HEK293 (cell line): ENCODE data around the gene RBPJ.

ENCODE experiments used
- CTCF ChIA-PET: fragments of 350-600 bp; formaldehyde crosslinking; extraction: SDS; loops from one replicate; lab custom pipeline; 2021; ENCODE audit warnings: antibody characterized with exemption; lab: Yijun Ruan, JAX
- POLR2A ChIA-PET: fragments of 300-600 bp; formaldehyde crosslinking; extraction: SDS; loops from one replicate; lab custom pipeline; 2020; ENCODE audit warnings: antibody characterized with exemption, inconsistent platforms; lab: Yijun Ruan, JAX
- H3K27ac ChIP-seq: fragments of 200-500 bp; sonication (Bioruptor generic); 2 replicates; pipeline ENCODE4 v1.5.1; 2014; ENCODE audit warnings: low read depth, low read length, control low read depth, inconsistent platforms; ENCODE audit errors: extremely low read depth
- H3K36me3 ChIP-seq, 2 experiments: fragments of 200-500 bp in 1 of 2; sonication (Bioruptor generic) in 1 of 2; 1 replicate in 1 of 2; 2 replicates in 1 of 2; pipeline ENCODE4 v1.5.1; 2014 to 2017; ENCODE audit warnings: inconsistent platforms in 2 of 2, low read length in 2 of 2; ENCODE audit not compliant: control insufficient read depth in 2 of 2, insufficient read depth in 1 of 2
- H3K4me1 ChIP-seq: fragments of 200-500 bp; sonication (Bioruptor generic); 2 replicates; pipeline ENCODE4 v1.5.1; 2014; ENCODE audit warnings: mild to moderate bottlenecking, low read length, inconsistent platforms; ENCODE audit not compliant: control insufficient read depth, insufficient read depth
- H3K4me3 ChIP-seq: 2 replicates; pipeline ENCODE4 v1.5.1; 2011; ENCODE audit warnings: low read depth, mild to moderate bottlenecking, control low read depth, low read length, moderate library complexity
- H3K9me3 ChIP-seq: fragments of 200-500 bp; sonication (Bioruptor generic); 2 replicates; pipeline ENCODE4 v1.5.1; 2014; ENCODE audit warnings: low read depth, low read length, inconsistent platforms; ENCODE audit not compliant: control insufficient read depth, insufficient read depth
- EGR2 ChIP-seq: fragments of 450-650 bp; formaldehyde crosslinking; IDR thresholded peaks from 2 replicates; pipeline ENCODE4 v1.5.1; 2016; ENCODE audit warnings: low read depth, missing biosample characterization, missing genetic modification characterization
- HOXA7 ChIP-seq: sonication (generic); formaldehyde crosslinking; IDR thresholded peaks from 2 replicates; pipeline ENCODE4 v1.8.1; 2022; ENCODE audit warnings: missing genetic modification reagents, borderline replicate concordance
- KLF9 ChIP-seq: fragments of 450-650 bp; formaldehyde crosslinking; IDR thresholded peaks from 2 replicates; pipeline ENCODE4 v1.5.1; 2016; ENCODE audit warnings: missing biosample characterization, missing genetic modification characterization, low read depth
- MEIS1 ChIP-seq: sonication (generic); formaldehyde crosslinking; IDR thresholded peaks from 2 replicates; pipeline ENCODE4 v1.8.1; 2022; ENCODE audit warnings: missing genetic modification reagents, mild to moderate bottlenecking, borderline replicate concordance
- TCF7L2 ChIP-seq: IDR thresholded peaks from 2 replicates; pipeline ENCODE4 v1.6.1; 2011; ENCODE audit warnings: low read depth, mild to moderate bottlenecking, inconsistent platforms, low read length, moderate library complexity, borderline replicate concordance
- ZBTB48 ChIP-seq: fragments of 450-650 bp; formaldehyde crosslinking; IDR thresholded peaks from 2 replicates; pipeline ENCODE4 v1.5.1; 2016; ENCODE audit warnings: missing biosample characterization, missing genetic modification characterization
- ZEB2 ChIP-seq: fragments of 450-650 bp; formaldehyde crosslinking; IDR thresholded peaks from 2 replicates; pipeline ENCODE4 v1.5.1; 2016; ENCODE audit warnings: missing biosample characterization, missing genetic modification characterization
- ZFP3 ChIP-seq: fragments of 450-650 bp; formaldehyde crosslinking; IDR thresholded peaks from 2 replicates; pipeline ENCODE4 v1.5.1; 2016; ENCODE audit warnings: low read depth, missing biosample characterization, missing genetic modification characterization
- ZFP41 ChIP-seq: fragments of 450-650 bp; formaldehyde crosslinking; IDR thresholded peaks from 2 replicates; pipeline ENCODE4 v1.5.1; 2016; ENCODE audit warnings: missing biosample characterization, missing genetic modification characterization, borderline replicate concordance
- ZNF140 ChIP-seq: fragments of 450-650 bp; formaldehyde crosslinking; IDR thresholded peaks from 2 replicates; pipeline ENCODE4 v1.5.1; 2016; ENCODE audit warnings: missing biosample characterization, missing genetic modification characterization
- ZNF155 ChIP-seq: fragments of 450-650 bp; formaldehyde crosslinking; IDR thresholded peaks from 2 replicates; pipeline ENCODE4 v1.5.1; 2016; ENCODE audit warnings: missing biosample characterization, missing genetic modification characterization
- ZNF302 ChIP-seq: fragments of 450-650 bp; formaldehyde crosslinking; IDR thresholded peaks from 2 replicates; pipeline ENCODE4 v1.5.1; 2016; ENCODE audit warnings: missing biosample characterization, missing genetic modification characterization, low read depth
- ZNF366 ChIP-seq: fragments of 450-650 bp; formaldehyde crosslinking; conservative IDR thresholded peaks from 2 replicates; pipeline ENCODE4 v1.5.1; 2016; ENCODE audit warnings: missing biosample characterization, missing genetic modification characterization
- ZNF391 ChIP-seq: fragments of 450-650 bp; formaldehyde crosslinking; IDR thresholded peaks from 2 replicates; pipeline ENCODE4 v1.5.1; 2016; ENCODE audit warnings: low read depth, missing biosample characterization, missing genetic modification characterization, borderline replicate concordance
- ZNF48 ChIP-seq: fragments of 450-650 bp; formaldehyde crosslinking; IDR thresholded peaks from 2 replicates; pipeline ENCODE4 v1.5.1; 2016; ENCODE audit warnings: missing biosample characterization, missing genetic modification characterization
- ZNF555 ChIP-seq: fragments of 450-650 bp; formaldehyde crosslinking; conservative IDR thresholded peaks from 2 replicates; pipeline ENCODE4 v1.5.1; 2017; ENCODE audit warnings: missing biosample characterization, mild to moderate bottlenecking, missing genetic modification characterization, inconsistent platforms
- ZNF830 ChIP-seq: fragments of 450-650 bp; IDR thresholded peaks from 2 replicates; pipeline ENCODE4 v1.5.0; 2018; ENCODE audit warnings: missing biosample characterization, missing genetic modification characterization, low read depth, mild to moderate bottlenecking, moderate library complexity
- TF ChIP-seq, protein P1 (sequence below): fragments of 450-650 bp; formaldehyde crosslinking; IDR thresholded peaks from 2 replicates; pipeline ENCODE4 v1.5.1; 2016; ENCODE audit warnings: missing biosample characterization, missing genetic modification characterization
- TF ChIP-seq, protein P2 (sequence below): fragments of 450-650 bp; formaldehyde crosslinking; IDR thresholded peaks from 2 replicates; pipeline ENCODE4 v1.5.1; 2016; ENCODE audit warnings: missing biosample characterization, missing genetic modification characterization
- TF ChIP-seq, protein P3 (sequence below): fragments of 450-650 bp; formaldehyde crosslinking; IDR thresholded peaks from 2 replicates; pipeline ENCODE4 v1.5.1; 2016; ENCODE audit warnings: missing biosample characterization, missing genetic modification characterization
- TF ChIP-seq, protein P4 (sequence below): fragments of 450-650 bp; formaldehyde crosslinking; IDR thresholded peaks from 2 replicates; pipeline ENCODE4 v1.5.1; 2017; ENCODE audit warnings: missing biosample characterization, missing genetic modification characterization
- TF ChIP-seq, protein P5 (sequence below): fragments of 450-650 bp; formaldehyde crosslinking; optimal IDR thresholded peaks from 2 replicates; pipeline ENCODE3; 2016; ENCODE audit warnings: missing biosample characterization, mild to moderate bottlenecking, missing genetic modification characterization

The RBPJ gene

DNA sequence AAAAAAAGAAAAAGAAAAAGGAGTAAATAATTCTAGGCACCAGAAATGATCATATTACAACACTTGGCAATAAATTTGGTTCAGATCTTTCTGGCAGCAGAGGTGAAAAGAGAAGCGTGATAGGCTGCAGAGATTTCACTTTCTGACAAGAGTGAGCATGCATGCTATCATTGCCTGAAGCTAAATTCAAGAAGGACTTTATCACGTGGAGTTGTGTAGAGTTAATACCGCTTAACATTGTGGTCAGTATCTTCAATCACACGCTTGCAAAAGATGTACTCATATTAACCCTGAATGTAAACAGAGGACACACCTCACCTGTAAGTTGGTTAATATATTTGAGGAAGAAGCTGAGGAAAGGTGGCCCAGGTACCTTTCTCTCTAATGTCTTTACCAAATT, 31.4 kb upstream of the RBPJ start (continued):
- TF ChIP-seq, protein P1, sequence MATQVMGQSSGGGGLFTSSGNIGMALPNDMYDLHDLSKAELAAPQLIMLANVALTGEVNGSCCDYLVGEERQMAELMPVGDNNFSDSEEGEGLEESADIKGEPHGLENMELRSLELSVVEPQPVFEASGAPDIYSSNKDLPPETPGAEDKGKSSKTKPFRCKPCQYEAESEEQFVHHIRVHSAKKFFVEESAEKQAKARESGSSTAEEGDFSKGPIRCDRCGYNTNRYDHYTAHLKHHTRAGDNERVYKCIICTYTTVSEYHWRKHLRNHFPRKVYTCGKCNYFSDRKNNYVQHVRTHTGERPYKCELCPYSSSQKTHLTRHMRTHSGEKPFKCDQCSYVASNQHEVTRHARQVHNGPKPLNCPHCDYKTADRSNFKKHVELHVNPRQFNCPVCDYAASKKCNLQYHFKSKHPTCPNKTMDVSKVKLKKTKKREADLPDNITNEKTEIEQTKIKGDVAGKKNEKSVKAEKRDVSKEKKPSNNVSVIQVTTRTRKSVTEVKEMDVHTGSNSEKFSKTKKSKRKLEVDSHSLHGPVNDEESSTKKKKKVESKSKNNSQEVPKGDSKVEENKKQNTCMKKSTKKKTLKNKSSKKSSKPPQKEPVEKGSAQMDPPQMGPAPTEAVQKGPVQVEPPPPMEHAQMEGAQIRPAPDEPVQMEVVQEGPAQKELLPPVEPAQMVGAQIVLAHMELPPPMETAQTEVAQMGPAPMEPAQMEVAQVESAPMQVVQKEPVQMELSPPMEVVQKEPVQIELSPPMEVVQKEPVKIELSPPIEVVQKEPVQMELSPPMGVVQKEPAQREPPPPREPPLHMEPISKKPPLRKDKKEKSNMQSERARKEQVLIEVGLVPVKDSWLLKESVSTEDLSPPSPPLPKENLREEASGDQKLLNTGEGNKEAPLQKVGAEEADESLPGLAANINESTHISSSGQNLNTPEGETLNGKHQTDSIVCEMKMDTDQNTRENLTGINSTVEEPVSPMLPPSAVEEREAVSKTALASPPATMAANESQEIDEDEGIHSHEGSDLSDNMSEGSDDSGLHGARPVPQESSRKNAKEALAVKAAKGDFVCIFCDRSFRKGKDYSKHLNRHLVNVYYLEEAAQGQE = no peak
- no peak for TF ChIP-seq ZNF302
- TF ChIP-seq MEIS1 (CRISPR knock-in tag) = no peak

DNA sequence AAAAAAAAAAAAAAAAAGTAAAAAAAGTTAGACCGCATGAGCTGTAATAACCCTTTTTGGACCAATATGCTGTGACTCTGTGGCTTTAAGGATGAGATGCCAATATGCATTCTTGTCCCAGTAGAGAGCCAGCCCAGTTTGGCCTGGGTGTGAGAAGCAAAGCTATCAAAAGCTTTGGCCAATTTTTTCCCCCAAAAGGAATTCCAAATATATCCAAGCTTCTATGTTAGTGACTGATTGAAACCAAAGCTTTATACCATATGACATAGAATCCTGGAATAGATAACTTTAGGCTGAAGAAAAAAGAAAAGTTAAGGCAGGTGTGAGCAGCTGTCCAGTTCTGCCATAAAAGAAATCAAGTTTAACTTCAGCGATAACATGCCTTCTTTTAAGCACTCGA, 30.5 kb upstream of the RBPJ start:
- POLR2A ChIA-PET = interaction anchor here (0.6 kb wide), 2 partner anchors 29 to 51 kb away, joined by 4 to 5 read pairs; no protein-coding TSS in a partner anchor
- H3K27ac ChIP-seq = no peak overlapping the region
- H3K36me3 ChIP-seq = no peaks in the 10 kb centered on the region
- H3K4me1 ChIP-seq = no peaks in the 10 kb centered on the region
- CTCF ChIA-PET = no interaction called here
- H3K4me3 ChIP-seq = no peak overlapping the region
- TF ChIP-seq TCF7L2 (no peak), ZNF366 (no peak), KLF9 (tag by site-specific recombination) (no peak), ZBTB48 (tag by site-specific recombination) (no peak), HOXA7 (CRISPR knock-in tag) (no peak), ZNF140 (tag by site-specific recombination) (no peak), ZNF391 (tag by site-specific recombination) (no peak)
- TF ChIP-seq, protein P2, sequence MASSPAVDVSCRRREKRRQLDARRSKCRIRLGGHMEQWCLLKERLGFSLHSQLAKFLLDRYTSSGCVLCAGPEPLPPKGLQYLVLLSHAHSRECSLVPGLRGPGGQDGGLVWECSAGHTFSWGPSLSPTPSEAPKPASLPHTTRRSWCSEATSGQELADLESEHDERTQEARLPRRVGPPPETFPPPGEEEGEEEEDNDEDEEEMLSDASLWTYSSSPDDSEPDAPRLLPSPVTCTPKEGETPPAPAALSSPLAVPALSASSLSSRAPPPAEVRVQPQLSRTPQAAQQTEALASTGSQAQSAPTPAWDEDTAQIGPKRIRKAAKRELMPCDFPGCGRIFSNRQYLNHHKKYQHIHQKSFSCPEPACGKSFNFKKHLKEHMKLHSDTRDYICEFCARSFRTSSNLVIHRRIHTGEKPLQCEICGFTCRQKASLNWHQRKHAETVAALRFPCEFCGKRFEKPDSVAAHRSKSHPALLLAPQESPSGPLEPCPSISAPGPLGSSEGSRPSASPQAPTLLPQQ (tag by site-specific recombination) = no peak
- TF ChIP-seq, protein P3, sequence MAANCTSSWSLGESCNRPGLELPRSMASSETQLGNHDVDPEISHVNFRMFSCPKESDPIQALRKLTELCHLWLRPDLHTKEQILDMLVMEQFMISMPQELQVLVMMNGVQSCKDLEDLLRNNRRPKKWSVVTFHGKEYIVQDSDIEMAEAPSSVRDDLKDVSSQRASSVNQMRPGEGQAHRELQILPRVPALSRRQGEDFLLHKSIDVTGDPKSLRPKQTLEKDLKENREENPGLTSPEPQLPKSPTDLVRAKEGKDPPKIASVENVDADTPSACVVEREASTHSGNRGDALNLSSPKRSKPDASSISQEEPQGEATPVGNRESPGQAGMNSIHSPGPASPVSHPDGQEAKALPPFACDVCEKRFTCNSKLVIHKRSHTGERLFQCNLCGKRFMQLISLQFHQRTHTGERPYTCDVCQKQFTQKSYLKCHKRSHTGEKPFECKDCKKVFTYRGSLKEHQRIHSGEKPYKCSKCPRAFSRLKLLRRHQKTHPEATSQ (tag by site-specific recombination) = no peak
- H3K9me3 ChIP-seq = no peaks in the 10 kb centered on the region

DNA sequence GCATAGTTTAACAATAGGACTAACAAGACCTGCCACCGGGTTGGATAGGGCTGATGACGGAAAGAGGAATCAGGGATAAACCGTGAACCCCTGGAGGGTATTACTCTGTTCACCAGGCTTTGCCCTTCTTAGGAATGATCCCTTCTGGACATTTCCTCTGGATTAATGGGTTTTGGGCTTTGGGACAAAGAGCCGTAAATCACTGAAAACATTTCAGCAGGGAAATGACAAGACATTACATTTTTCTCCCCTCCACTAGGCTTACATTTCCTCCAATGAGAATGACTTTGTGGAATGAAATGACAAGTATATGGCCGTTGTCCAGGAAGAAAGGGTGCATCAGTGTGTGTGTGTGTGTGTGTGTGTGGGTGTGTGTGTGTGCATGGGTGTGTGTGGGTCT, 25.9 kb upstream of the RBPJ start:
- no peaks in the 10 kb centered on the region for H3K36me3 ChIP-seq

More for the DNA sequence above, 25.9 kb upstream of the RBPJ start:
- no peak for TF ChIP-seq ZNF155 (tag by site-specific recombination)
- no peak for TF ChIP-seq ZEB2 (tag by site-specific recombination)
- TF ChIP-seq, protein P4, sequence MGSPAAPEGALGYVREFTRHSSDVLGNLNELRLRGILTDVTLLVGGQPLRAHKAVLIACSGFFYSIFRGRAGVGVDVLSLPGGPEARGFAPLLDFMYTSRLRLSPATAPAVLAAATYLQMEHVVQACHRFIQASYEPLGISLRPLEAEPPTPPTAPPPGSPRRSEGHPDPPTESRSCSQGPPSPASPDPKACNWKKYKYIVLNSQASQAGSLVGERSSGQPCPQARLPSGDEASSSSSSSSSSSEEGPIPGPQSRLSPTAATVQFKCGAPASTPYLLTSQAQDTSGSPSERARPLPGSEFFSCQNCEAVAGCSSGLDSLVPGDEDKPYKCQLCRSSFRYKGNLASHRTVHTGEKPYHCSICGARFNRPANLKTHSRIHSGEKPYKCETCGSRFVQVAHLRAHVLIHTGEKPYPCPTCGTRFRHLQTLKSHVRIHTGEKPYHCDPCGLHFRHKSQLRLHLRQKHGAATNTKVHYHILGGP (tag by site-specific recombination) = no peak
- TF ChIP-seq, protein P5, sequence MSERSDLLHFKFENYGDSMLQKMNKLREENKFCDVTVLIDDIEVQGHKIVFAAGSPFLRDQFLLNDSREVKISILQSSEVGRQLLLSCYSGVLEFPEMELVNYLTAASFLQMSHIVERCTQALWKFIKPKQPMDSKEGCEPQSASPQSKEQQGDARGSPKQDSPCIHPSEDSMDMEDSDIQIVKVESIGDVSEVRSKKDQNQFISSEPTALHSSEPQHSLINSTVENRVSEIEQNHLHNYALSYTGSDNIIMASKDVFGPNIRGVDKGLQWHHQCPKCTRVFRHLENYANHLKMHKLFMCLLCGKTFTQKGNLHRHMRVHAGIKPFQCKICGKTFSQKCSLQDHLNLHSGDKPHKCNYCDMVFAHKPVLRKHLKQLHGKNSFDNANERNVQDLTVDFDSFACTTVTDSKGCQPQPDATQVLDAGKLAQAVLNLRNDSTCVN (tag by site-specific recombination) = no peak
- TF ChIP-seq ZFP3 (tag by site-specific recombination) = no peak
- TF ChIP-seq ZNF48 (tag by site-specific recombination) = no peak
- no peak for TF ChIP-seq ZNF830 (tag by site-specific recombination)
- TF ChIP-seq ZNF555 = no peak
- no peak for TF ChIP-seq HOXA7 (CRISPR knock-in tag)
- TF ChIP-seq ZFP41 (tag by site-specific recombination) = no peak
- TF ChIP-seq EGR2 = no peak
- Histone ChIP-seq H3K9me3 (no peaks in the 10 kb centered on the region), H3K4me1 (peaks cover 4% of the 10 kb centered on the region), H3K4me3 (no peak overlapping the region), H3K27ac (no peak overlapping the region)
- CTCF ChIA-PET = no interaction called here
- POLR2A ChIA-PET = no interaction called here
